ENCODE data around the gene PNPT1.
A peak's percentile ranks its signal among the peaks of the same experiment; 100 is the strongest.
"Not testable (repeated sequence)": the region's sequence is repeated elsewhere in the genome, so short reads cannot be mapped to it uniquely, and the experiment has no call there.

The PNPT1 gene

DNA sequence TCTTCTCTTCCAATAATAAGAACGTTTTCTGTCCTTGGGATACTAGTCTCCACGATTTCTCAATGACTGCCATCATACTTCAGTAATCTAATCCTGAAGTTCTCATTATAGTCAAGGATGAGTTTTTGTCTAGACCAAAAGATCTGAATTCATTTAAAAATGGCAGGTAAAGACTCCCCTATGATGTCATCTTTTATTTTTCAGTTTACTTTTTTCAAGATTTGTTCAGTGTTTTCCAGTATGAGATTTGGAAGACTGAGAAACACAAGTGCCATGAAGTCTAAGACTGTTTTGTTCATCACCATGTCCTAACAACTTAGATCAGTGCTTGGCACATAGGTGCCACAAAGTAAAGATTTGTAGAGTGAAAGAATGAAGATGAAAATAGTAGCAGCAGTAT lies 40.4 kb downstream of the PNPT1 start:
- no peak for DNase-seq

DNA sequence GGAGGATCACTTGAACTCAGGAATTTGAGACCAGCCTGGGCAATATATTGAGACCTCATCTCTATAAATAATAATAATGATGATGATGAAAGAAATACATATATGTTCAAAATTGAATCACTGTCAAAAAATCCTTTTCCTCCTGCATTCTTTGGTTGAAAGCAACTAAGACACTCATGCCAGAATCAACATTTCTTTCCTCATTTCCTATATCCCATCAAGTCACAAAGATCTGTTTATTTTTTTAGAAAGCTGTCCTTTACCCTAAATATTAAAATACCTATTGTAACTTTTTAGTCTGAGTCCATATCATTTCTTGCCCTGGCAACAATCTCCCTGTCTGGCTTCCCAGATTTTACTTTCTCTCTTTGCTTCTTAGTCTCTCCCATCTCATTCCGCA lies 44.4 kb downstream of the PNPT1 start:
- DNase-seq = no peak

- DNase-seq = no peak
Measured at GRCh38 chr2:55636831-55637230, 56.8 kb downstream of the PNPT1 start.

GRCh38 chr2:55628931-55629330 lies 64.7 kb downstream of the PNPT1 start:
- DNase-seq = no peak

GRCh38 chr2:55627915-55628314 lies 65.7 kb downstream of the PNPT1 start:
- no peak for DNase-seq

- DNase-seq = no peak
Measured at GRCh38 chr2:55621802-55622201, 71.8 kb downstream of the PNPT1 start.

DNA sequence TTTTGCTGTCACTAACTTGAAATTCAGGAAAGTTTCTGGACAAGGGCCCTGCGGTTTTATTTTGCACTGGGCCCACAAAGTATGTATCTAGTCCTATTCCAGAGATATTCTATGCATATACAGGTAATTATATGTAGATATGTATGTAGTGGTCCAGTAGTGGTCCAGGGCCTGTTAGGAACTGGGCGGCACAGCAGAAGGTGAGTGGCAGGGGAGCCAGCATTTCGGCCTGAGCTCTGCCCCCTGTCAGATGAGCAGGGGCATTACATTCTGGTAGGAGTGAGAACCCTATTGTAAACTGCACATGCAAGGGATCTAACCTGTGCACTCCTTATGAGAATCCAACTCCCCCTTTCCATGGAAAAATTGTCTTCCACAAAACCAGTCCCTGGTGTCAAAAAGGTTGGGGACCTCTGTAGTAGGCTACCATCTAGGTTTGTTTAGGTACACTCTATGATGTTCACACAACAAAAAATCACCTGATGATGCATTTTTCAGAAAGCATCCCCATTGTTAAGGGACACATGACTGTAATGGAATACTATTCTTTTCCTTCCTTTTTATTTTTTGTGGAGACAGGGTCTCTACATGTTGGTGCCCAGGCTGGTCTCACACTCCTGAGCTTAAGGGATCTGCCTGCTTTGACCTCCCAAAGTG lies 73.4 kb downstream of the PNPT1 start:
- DNase-seq = peak; percentile 45

GRCh38 chr2:55618275-55619055 lies 75.2 kb downstream of the PNPT1 start:
- peak; percentile 70 for DNase-seq

GRCh38 chr2:55618025-55618274 lies 75.7 kb downstream of the PNPT1 start:
- no peak for DNase-seq

DNA sequence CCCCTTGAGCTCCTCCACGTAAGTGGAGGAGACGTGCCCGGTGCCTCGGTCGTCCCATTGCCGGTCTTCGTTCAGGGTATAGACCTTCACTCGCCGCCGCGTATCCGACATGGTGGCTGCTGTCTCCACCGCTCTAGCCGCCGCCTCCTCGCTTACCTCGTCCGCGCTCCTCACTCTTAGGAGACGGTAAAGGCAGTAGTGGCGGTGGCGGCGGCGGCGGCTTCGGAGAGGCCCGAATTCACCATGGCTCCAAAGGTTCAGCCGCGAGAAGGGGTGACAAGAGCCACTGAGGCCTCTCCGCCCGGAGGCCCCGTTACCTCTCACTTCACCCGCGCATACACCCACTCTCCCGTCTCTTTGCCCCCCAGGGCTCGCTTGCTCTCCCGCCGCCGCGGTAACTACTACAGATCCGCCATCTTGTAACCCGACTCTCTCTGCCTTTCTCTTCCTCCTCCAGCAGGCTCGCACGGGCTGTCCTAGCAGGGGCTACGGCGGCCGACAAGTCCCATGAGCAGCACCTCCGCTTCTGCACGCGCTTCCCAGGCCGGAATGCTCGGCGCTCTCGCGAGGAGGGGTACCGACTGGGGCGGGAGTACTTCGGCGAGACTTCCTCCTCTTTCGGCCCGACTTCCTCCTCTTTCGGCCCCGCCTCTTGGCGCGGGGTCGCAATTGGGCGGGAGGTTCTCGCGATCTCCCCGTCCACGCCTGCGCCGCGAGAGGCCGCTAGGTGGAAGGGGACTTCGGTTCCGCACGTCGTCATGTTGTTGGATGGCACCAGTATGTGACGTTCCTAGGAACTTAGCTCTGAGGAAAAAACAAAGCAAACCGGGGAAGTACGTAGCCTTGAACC lies 76.2 kb downstream of the PNPT1 start, which contains the start of gene PPP4R3B:
PPP4R3B (minus strand) TSS at position 448 of the 850 bp plus-strand sequence; CDS start at position 111, 337 bp downstream.
- DNase-seq = peak; percentile 99

- DNase-seq = peak; percentile 54
Measured at GRCh38 chr2:55616551-55617174, 77.0 kb downstream of the PNPT1 start.

DNA sequence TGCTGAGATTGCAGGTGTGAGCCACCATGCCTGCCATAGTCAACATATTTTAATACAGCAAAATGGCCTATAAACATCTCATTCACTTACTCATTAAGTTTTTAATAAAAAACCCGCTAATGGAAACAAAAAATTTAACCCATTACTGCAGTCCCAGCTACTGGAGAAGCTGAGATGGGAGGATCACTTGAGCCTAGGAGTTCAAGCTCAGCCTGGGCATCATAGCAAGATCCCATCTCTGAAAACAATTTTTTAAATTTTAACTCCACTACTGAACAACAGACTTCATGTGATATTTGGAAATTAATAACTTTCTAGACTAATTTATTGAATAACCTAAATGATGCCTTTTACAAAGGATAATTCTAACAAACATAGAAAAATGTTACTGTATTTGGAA lies 81.6 kb downstream of the PNPT1 start:
- DNase-seq = no peak

GRCh38 chr2:55610954-55611743 lies 82.5 kb downstream of the PNPT1 start:
- DNase-seq = no peak

- DNase-seq = no peak
Measured at GRCh38 chr2:55609938-55610578, 83.6 kb downstream of the PNPT1 start.

DNA sequence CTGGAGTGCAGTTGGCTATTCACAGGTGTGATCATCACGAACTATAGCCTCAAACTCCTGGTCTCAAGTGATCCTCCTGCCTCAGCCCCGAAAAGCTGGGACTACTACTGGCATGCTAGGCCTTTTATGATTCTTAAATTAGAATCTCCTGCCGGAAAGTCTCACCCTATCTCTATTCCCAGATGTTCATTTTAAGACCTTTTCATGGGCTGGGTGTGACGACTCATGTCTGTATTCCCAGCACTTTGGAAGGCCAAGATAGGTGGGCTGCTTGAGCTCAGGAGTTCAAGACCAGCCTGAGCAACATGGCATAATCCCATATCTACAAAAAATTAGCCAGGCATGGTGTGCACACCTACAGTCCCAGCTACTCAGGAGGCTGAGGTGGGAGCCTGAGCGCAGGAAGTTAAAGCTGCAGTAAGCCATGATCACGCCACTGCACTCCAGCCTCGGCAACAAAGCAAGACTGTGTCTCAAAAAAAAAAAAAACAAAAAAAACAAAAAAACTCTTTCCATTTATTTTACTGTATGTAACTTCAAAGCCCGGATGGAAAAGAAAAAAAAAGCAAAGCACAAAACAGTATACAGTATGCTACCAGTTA lies 84.3 kb downstream of the PNPT1 start:
- DNase-seq = no peak

GRCh38 chr2:55607717-55608116 lies 85.9 kb downstream of the PNPT1 start:
- DNase-seq = no peak

DNA sequence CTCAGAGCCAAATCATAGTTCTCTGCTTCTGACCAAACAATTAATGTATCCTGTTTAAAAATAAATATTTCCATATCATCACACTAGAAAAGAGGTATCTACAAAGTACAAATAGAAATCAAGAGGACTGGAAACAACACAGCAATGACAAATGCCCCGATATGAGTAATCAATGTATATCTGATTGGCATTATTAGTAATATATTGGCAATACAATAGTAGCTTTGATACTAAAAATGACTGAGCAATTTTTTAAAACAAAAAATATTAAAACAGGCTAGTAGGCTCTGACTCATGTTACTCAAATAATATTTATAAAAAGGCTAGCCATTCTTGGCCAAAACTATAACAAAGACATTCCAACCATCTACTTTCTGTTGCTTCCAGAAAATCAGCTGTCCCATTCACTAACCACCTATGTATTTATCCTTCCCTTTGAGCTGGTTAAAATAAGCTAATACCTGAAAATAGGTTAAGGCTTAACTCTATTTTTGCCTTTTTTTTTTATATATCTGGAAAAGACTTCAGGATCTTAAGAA lies 89.5 kb downstream of the PNPT1 start:
- no peak for DNase-seq

GRCh38 chr2:55601849-55602248 lies 91.8 kb downstream of the PNPT1 start:
- no peak for DNase-seq

DNA sequence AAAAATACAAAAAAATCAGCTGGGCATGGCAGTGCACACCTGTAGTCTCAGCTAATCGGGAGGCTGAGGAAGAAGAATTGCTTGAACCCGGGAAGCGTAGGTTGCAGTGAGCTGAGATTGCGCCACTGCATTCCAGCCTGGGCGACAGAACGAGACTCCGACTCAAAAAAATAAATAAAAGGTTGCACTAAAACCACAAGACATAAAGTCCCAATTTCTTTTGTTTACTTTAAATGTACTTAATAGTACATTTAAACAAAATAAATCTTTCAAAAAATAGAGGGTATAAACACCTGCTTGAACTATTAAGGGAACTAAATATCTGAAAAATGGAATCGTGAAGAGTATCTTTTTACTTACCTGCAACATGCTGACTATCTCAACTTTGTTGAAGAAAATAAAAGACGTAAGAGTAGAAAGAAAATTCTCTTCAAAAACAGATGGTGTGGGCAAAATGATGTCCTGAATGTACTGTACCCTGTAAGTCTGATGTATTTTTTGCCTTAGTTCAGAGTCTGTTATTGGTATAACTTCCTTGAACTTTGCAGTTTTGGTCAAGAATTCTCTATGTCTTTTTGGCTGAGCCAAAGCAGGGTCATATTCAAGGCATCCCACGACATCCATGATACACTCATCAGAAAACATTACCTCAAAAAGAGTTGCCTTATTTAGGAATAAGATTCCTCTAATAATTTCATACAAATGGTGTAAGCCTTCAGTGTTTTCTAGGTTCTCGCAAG lies 95.4 kb downstream of the PNPT1 start:
- no peak for DNase-seq

- DNase-seq = not testable (repeated sequence)
Measured at GRCh38 chr2:55596795-55597194, 96.8 kb downstream of the PNPT1 start.
